Smooth muscle cell (in vitro differentiated cells): Measurements from ENCODE around the gene ATRX. TPM values are rescaled to one million over a fixed set of nuclear protein-coding genes. Genes with fewer than 3 reads are reported as not detected.

ENCODE experiments used
- DNase-seq: peaks from one replicate; lab custom pipeline; 2025; ENCODE audit not compliant: unreplicated experiment; lab: John Stamatoyannopoulos, UW
- H2AFZ ChIP-seq: fragments of 200-600 bp; sonication (generic); 2 replicates; pipeline ENCODE4 v1.6.0; 2016; ENCODE audit warnings: antibody characterized with exemption, low read depth, mild to moderate bottlenecking
- H3F3A ChIP-seq: fragments of 200-600 bp; sonication (generic); 2 replicates; pipeline ENCODE4 v1.6.0; 2017; ENCODE audit warnings: antibody characterized with exemption, low read depth
- H3K27ac ChIP-seq: fragments of 200-600 bp; sonication (generic); 2 replicates; pipeline ENCODE4 v1.5.1; 2016; ENCODE audit warnings: low read depth, mild to moderate bottlenecking
- H3K27me3 ChIP-seq: fragments of 200-600 bp; sonication (generic); 2 replicates; pipeline ENCODE4 v1.6.1; 2016; ENCODE audit warnings: low read depth, mild to moderate bottlenecking
- H3K36me3 ChIP-seq: fragments of 200-600 bp; sonication (generic); 2 replicates; pipeline ENCODE4 v1.5.1; 2016; ENCODE audit warnings: low read depth
- H3K4me1 ChIP-seq: fragments of 200-600 bp; sonication (generic); 2 replicates; pipeline ENCODE4 v1.5.1; 2016; ENCODE audit warnings: low read depth
- H3K4me2 ChIP-seq: fragments of 200-600 bp; sonication (generic); 2 replicates; pipeline ENCODE4 v1.6.0; 2016; ENCODE audit warnings: mild to moderate bottlenecking
- H3K4me3 ChIP-seq: fragments of 200-600 bp; sonication (generic); 2 replicates; pipeline ENCODE4 v1.5.1; 2016; ENCODE audit warnings: mild to moderate bottlenecking
- H3K79me2 ChIP-seq: fragments of 200-600 bp; sonication (generic); 2 replicates; pipeline ENCODE4 v1.6.0; 2016; ENCODE audit warnings: low read depth, mild to moderate bottlenecking
- H3K9ac ChIP-seq: fragments of 200-600 bp; sonication (generic); 2 replicates; pipeline ENCODE4 v1.6.0; 2016; ENCODE audit warnings: low read depth
- H3K9me3 ChIP-seq: fragments of 200-600 bp; sonication (generic); replicated peaks from 2 replicates; pipeline ENCODE4 v1.5.1; 2016; ENCODE audit warnings: low read depth
- H4K20me1 ChIP-seq: fragments of 200-600 bp; sonication (generic); 2 replicates; pipeline ENCODE4 v1.6.0; 2016; ENCODE audit warnings: low read depth
- WGBS: methylation state at CpG from one replicate; pipeline ENCODE4 v1.1.7; 2016; ENCODE audit warnings: low lambda C conversion rate; 5-methylcytosine and 5-hydroxymethylcytosine counted together
- polyA plus RNA-seq: library from polyadenylated mRNA; unstranded; fragments of >200 nt; fragmentation: Nextera tagmentation; extraction: Ambion mirVana; gene quantifications from 2 replicates; pipeline ENCODE4 v1.2.1, GENCODE V29; 2016
- total RNA-seq: library from RNA; depleted of rRNA; stranded (reverse); fragments of >200 nt; gene quantifications from 2 replicates; pipeline ENCODE4 v1.2.3, GENCODE V29; 2014
- TF ChIP-seq, protein P1 (sequence below): fragments of 200-600 bp; sonication (generic); IDR thresholded peaks from 2 replicates; pipeline ENCODE4 v1.5.1; 2017; ENCODE audit warnings: borderline replicate concordance, mild to moderate bottlenecking, antibody characterized with exemption; ENCODE audit not compliant: insufficient read depth, poor library complexity, severe bottlenecking

Gene ATRX
- total and polyA plus RNA-seq, 2 experiments from 2014 or later: 38.0 to 79.2 TPM

DNA sequence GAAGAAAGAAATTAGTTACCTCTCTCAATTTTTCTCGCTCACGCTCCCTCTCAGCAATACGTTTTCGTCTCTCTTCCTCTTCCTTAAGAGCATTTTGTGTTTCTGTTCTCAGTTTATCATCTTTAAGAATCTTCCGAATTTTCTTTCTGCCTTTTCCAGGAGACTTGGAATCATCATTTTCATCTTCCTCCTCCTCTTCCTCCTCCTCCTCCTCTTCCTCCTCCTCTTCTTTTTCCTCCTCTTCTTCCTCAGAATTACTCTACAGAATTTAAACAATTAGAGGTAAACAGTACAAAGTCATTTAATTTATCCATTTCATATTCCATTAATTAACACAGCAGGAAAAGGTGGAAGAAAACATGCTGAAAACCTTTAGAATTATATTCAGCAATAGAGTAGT, 133.9 kb downstream of the ATRX start:
- no peak for DNase-seq
- TF ChIP-seq, protein P1, sequence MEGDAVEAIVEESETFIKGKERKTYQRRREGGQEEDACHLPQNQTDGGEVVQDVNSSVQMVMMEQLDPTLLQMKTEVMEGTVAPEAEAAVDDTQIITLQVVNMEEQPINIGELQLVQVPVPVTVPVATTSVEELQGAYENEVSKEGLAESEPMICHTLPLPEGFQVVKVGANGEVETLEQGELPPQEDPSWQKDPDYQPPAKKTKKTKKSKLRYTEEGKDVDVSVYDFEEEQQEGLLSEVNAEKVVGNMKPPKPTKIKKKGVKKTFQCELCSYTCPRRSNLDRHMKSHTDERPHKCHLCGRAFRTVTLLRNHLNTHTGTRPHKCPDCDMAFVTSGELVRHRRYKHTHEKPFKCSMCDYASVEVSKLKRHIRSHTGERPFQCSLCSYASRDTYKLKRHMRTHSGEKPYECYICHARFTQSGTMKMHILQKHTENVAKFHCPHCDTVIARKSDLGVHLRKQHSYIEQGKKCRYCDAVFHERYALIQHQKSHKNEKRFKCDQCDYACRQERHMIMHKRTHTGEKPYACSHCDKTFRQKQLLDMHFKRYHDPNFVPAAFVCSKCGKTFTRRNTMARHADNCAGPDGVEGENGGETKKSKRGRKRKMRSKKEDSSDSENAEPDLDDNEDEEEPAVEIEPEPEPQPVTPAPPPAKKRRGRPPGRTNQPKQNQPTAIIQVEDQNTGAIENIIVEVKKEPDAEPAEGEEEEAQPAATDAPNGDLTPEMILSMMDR: no peak
- WGBS: 93% methylated on average over 5 of the region's 5 CpGs
- peaks cover 5% of the 10 kb centered on the region for H3K9me3 ChIP-seq
- H3K27me3 ChIP-seq: no peaks in the 10 kb centered on the region
- H3K4me2 ChIP-seq: no peak overlapping the region
- no peaks in the 10 kb centered on the region for H3F3A ChIP-seq
- no peaks in the 10 kb centered on the region for H3K79me2 ChIP-seq
- H2AFZ ChIP-seq: no peak overlapping the region
- H3K36me3 ChIP-seq: peaks cover 12% of the 10 kb centered on the region
- no peak overlapping the region for H3K4me3 ChIP-seq
- H3K27ac ChIP-seq: no peak overlapping the region
- no peaks in the 10 kb centered on the region for H4K20me1 ChIP-seq
- no peaks in the 10 kb centered on the region for H3K4me1 ChIP-seq
- no peak overlapping the region for H3K9ac ChIP-seq

DNA sequence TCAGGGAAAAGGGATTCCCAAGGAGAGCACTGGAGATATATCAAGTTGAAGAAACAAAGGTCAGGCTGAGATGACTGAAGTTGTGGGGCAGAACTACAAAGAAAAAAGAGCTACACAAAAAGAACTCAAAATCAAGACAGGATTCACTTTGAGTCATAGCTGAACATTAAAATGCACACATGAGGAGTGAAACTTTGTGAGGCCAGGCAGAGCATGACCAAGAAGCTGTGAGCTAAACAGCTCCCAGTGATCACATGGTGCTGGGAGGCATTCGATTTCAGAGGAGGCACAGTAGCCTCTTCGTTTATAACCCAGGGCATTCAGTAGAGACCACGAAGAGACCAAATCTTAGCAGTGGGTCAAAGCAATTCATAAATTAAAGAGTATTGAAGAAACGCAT, 145.3 kb downstream of the ATRX start:
- DNase-seq: no peak
- peaks cover 2% of the 10 kb centered on the region for H3K9me3 ChIP-seq
- H3F3A ChIP-seq: no peaks in the 10 kb centered on the region
- no peak overlapping the region for H3K4me3 ChIP-seq
- WGBS: 77% methylated on average over 4 of the region's 4 CpGs
- peaks cover 14% of the 10 kb centered on the region for H3K36me3 ChIP-seq
- H3K4me2 ChIP-seq: no peak overlapping the region
- H3K27ac ChIP-seq: no peak overlapping the region
- peaks cover 4% of the 10 kb centered on the region for H4K20me1 ChIP-seq
- TF ChIP-seq, protein P1: no peak
- H2AFZ ChIP-seq: no peak overlapping the region
- peaks cover 7% of the 10 kb centered on the region for H3K79me2 ChIP-seq
- H3K4me1 ChIP-seq: no peaks in the 10 kb centered on the region
- no peak overlapping the region for H3K9ac ChIP-seq
- H3K27me3 ChIP-seq: no peaks in the 10 kb centered on the region

DNA sequence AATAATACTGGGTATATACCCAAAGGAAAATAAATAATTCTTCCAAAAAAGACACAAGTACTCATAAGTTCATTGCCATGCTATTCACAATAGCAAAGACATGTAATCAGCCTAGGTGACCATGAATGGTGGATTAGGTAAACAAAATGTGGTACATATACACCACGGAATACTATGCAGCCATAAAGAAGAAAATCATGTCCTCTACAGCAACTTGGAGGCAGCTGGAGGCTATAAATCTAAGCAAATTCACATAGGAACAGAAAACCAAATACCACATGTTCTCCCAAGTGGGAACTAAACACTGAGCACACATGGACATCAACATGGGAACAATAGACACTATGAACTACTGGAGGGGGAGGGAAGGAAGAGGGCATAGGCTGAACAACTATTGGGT, 146.2 kb downstream of the ATRX start:
- Histone ChIP-seq H3K36me3 (peaks cover 8% of the 10 kb centered on the region), H3K4me3 (no peak overlapping the region), H3K79me2 (no peaks in the 10 kb centered on the region), H4K20me1 (peaks cover 4% of the 10 kb centered on the region), H3K4me2 (no peak overlapping the region), H3K9ac (no peak overlapping the region), H3K9me3 (no peaks in the 10 kb centered on the region), H2AFZ (no peak overlapping the region), H3K4me1 (no peaks in the 10 kb centered on the region), H3F3A (no peaks in the 10 kb centered on the region), H3K27me3 (no peaks in the 10 kb centered on the region), H3K27ac (no peak overlapping the region)
- WGBS: 77% methylated on average over 1 of the region's 1 CpG
- DNase-seq: no peak
- TF ChIP-seq, protein P1: no peak

DNA sequence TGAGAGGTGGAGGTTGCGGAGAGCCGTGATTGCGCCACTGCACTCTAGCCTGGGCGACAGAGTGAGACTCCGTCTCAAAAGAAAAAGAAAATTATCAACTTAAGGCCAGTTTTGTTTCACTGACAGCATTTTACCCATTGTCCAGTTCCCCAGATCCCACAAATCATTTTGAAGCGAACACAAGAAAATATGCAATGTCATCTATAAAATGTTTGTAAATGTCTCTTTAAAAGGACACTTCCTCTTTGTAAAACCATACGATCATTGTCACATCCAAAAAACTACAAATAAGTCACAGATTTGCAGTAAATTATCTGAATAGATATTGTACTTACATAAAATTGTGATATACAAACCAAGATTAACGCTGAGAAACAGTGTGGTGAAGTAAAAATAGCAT, 147.6 kb downstream of the ATRX start:
- no peak for DNase-seq
- no peaks in the 10 kb centered on the region for H3F3A ChIP-seq
- H3K79me2 ChIP-seq: no peaks in the 10 kb centered on the region
- no peak overlapping the region for H3K9ac ChIP-seq
- no peaks in the 10 kb centered on the region for H3K4me1 ChIP-seq
- no peak overlapping the region for H2AFZ ChIP-seq
- peaks cover 3% of the 10 kb centered on the region for H4K20me1 ChIP-seq
- H3K36me3 ChIP-seq: peaks cover 4% of the 10 kb centered on the region
- H3K4me3 ChIP-seq: no peak overlapping the region
- 91% methylated on average over 8 of the region's 8 CpGs for WGBS
- TF ChIP-seq, protein P1: no peak
- H3K9me3 ChIP-seq: no peaks in the 10 kb centered on the region
- H3K27ac ChIP-seq: no peak overlapping the region
- H3K4me2 ChIP-seq: no peak overlapping the region
- no peaks in the 10 kb centered on the region for H3K27me3 ChIP-seq
